Fibroblast of peridontal ligament (primary cell): ENCODE data around the gene CCL3.
"Not testable (repeated sequence)": the region's sequence is repeated elsewhere in the genome, so short reads cannot be mapped to it uniquely, and the experiment has no call there.

Experiments used
- DNase-seq: peaks from one replicate; pipeline ENCODE4 v3.0.0-alpha.2; 2010; ENCODE audit errors: extremely low read depth

The CCL3 gene

DNA sequence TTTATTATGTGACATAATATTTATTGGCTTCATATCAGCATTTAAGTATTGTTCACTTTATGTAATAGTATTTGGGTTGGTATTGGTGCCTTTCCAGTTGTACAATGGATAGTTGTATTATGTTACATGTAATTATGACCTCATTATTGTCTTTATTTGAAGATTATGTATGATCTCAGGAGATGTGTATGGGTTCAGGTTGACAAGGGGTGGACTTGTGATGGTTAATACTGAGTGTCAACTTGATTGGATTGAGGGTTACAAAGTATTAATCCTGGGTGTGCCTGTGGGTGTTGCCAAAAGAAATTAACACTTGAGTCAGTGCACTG lies 25.7 kb upstream of the CCL3 start:
- DNase-seq: not testable (repeated sequence)

GRCh38 chr17:36114971-36115648 lies 25.2 kb upstream of the CCL3 start:
- DNase-seq: not testable (repeated sequence)

DNA sequence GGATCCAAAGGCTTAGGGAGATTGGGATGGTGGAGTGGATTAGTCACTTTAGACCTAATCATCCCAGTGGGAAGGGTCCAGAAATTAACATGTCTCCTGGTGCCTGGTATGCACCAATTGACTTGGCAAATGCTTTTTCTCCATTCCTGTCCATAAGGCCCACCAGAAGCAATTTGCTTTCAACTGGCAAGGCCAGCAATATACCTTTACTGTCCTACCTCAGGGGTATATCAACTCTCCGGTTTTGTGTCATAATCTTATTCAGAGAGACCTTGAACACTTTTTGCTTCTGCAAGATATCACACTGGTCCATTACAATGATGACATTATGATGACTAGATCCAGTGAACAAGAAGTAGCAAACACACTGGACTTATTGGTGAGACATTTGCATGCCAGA lies 23.2 kb upstream of the CCL3 start:
- not testable (repeated sequence) for DNase-seq

DNA sequence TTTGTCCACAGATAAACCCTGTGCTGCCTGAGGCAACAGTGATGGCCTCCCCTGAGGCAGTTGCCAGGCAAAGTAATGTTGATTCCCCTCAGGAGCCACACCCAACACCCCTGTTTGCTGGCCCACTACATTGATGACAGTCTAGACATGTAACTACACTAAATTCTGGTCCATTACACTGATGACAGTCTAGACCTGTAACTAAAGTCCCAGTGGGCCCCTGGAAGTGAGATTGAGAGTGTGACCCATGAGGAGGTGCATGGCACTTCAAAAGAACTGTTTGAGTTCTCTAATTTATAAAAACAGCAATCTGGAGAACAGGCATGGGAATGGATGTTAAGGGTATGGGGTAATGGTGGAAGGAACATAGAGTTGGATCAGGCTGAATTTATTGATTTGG lies 22.6 kb upstream of the CCL3 start:
- no peak for DNase-seq

- no peak for DNase-seq
Measured at GRCh38 chr17:36111068-36111490, 21.1 kb upstream of the CCL3 start.

- not testable (repeated sequence) for DNase-seq
Measured at GRCh38 chr17:36108265-36108664, 18.3 kb upstream of the CCL3 start.

DNA sequence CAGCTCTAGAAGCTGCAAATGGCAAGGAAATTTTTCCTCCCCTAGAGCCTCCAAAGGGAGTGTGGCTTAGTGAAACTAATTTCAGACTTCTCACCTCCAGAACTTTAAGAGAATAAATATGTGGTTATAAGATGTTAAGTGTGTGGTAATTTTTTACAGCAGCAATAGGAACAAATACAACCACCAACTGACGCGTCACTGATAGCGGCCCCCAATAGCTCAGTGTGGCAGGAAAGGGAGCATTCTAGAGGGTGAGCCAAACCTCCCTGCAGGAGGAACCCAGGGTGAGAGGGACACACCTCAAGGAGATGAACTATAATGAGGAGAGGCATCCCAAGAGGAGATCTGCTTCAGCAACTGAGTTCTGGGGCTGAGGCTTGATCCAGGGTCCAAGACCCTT lies 17.7 kb upstream of the CCL3 start:
- DNase-seq: no peak

GRCh38 chr17:36106493-36106835 lies 16.5 kb upstream of the CCL3 start:
- no peak for DNase-seq

GRCh38 chr17:36105781-36106492 lies 16.0 kb upstream of the CCL3 start:
- no peak for DNase-seq

GRCh38 chr17:36104701-36105181 lies 14.8 kb upstream of the CCL3 start:
- DNase-seq: no peak

GRCh38 chr17:36104246-36104645 lies 14.3 kb upstream of the CCL3 start:
- DNase-seq: not testable (repeated sequence)

- not testable (repeated sequence) for DNase-seq
Measured at GRCh38 chr17:36103401-36103975, 13.5 kb upstream of the CCL3 start, which contains the start of gene CCL4. Gene CCL4, plus strand, starts transcription at chr17:36103827. Its CDS starts 79 bp downstream, at chr17:36103906.

DNA sequence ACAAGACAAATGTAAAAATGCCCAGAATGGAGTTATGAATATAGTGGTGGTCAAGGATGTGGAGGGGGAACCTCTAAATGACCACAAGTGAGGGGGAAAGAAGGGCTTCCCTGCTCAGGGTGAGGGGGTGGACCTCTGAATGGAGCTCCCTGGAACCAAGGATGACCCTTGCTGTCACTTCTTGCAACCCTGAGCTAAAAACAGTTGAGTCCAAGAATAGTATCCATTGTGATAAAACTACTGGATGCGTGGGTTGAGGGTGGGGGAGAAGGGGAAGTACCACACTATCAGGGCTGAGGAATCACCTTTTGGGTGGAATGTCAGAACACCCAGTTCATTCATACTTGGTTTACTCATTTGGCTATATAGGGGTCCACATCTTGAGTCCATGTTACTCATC lies 9.1 kb upstream of the CCL3 start:
- not testable (repeated sequence) for DNase-seq

DNA sequence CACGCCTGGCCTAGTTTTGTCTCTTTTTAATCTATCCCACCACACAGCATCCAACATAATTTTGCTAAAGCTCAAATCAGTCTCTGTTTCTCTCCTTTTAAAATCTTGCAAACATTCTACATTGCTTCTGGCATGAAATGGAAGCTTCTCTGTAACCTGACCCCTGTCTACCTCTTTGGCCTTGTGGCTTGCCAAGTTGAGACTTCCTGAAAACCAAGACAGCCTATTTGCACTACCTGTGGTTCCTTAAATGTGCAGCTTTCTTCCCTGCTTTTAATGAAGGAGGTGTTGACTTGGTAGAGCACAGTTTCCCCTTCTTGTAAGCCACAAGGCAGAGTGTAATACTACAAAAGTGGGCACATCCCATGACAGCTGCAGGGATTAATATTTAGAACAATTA lies 6.0 kb upstream of the CCL3 start:
- DNase-seq: no peak

GRCh38 chr17:36094746-36095145 lies 4.8 kb upstream of the CCL3 start:
- no peak for DNase-seq

DNA sequence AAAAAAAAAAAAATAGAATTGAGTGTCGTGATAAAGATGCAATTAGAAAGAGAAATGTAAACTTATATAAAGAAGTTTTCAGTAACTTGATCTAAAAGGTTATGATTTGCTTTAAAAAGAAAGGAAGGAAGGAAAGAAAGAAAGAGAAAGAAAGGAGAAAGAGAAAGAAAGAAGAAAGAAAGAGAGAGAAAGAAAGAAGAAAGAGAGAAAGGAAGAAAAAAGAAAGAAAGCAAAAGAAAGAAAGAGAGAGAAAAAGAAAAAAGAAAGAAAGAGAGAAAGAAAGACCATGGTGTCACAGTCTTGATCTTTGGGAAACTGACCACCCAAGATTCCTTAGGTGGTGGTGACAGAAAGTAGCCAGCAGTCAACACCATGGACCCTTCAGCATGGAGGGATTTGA lies 4.3 kb upstream of the CCL3 start:
- DNase-seq: no peak

GRCh38 chr17:36092715-36093114 lies 2.8 kb upstream of the CCL3 start:
- not testable (repeated sequence) for DNase-seq

GRCh38 chr17:36092230-36092629 lies 2.3 kb upstream of the CCL3 start:
- no peak for DNase-seq

DNA sequence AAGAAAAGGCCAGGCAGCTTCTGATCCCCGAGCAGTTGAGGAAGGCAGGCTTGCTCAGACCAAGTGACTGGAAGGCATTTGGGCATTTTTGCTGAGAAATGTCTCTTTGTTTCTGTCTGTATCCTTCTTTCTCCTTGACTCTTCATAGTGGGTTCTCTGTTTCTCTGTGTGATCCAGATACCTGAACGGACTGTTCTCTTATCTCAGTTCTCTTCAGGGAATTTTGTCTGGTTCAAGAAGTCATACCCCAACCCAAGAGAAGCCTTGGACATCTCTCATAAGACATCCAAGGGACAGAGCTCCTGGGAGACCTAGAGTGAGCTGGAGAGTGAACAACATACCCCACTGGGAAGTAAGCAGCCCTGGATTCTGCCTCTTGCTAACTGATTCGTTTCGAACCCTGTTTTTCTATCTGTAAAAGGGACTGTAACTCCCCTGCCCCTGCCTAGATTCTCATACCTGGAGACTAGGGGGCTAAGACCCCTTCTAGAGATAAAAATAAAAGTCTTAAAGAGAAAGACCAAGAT lies 541 bp downstream of the CCL3 start:
- no peak for DNase-seq

DNA sequence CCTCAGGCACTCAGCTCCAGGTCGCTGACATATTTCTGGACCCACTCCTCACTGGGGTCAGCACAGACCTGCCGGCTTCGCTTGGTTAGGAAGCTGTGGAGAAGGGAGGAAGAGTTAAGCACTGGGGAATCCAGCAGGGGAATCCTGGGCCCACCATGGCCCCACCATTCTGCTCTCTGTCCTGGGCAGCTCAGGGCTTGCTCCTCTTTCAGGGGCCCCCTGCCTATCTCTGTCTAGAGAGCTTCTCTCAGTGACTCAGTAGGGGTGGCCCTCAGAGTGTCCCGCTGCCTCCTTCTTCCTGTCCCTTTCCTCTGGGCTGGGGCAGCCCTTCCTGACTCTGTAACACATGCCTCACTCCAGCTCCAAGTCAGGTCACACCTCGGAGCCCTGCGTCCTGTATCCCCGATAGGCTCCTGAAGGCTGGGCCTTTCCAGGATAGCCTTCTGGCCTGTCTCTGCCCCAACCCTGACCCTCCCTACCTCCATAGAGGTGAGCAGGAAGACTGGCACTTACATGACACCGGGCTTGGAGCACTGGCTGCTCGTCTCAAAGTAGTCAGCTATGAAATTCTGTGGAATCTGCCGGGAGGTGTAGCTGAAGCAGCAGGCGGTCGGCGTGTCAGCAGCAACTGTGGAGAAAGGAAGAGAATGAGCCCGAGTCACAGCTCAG lies 1.1 kb downstream of the CCL3 start:
- DNase-seq: no peak

DNA sequence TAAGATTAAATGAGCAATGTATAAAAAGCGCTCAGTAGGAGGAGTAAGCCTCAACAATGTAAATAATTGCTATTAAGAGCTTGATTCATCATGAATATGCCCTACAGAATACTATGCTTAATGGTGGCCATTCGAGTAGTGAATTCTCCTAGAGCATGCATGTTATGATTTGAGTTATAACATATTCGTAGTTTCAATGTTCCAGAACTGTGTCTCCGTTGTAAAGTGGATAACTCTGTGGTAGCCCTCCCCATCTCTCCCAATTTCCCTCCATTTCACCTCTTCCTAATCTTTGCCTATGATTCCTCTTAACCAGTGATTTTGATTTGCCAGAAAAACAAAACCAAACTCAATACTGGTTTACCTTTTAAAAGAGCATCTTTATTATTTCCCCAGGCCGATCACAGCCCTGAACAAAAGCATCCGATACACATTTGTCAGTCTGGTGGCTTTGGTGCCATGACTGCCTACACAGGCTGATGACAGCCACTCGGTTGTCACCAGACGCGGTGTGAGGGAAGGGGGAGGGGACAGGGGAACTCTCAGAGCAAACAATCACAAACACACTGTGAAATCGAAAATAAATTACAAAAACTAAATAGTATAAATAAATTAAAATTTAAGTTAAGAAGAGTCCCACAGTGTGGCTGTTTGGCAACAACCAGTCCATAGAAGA lies 1.9 kb downstream of the CCL3 start:
- not testable (repeated sequence) for DNase-seq

GRCh38 chr17:36087471-36087870 lies 2.5 kb downstream of the CCL3 start:
- not testable (repeated sequence) for DNase-seq
